GM21619 (cell line): Measurements from ENCODE around the gene C22orf31.

Experiments used
- ATAC-seq: cut with Tn5 transposase; IDR thresholded peaks from one replicate; pipeline ENCODE4 v1.9.1; 2021; ENCODE audit not compliant: unreplicated experiment

C22orf31 gene

GRCh38 chr22:29030016-29030617 is 31.5 kb downstream of the C22orf31 start:
- ATAC-seq, result no peak

DNA sequence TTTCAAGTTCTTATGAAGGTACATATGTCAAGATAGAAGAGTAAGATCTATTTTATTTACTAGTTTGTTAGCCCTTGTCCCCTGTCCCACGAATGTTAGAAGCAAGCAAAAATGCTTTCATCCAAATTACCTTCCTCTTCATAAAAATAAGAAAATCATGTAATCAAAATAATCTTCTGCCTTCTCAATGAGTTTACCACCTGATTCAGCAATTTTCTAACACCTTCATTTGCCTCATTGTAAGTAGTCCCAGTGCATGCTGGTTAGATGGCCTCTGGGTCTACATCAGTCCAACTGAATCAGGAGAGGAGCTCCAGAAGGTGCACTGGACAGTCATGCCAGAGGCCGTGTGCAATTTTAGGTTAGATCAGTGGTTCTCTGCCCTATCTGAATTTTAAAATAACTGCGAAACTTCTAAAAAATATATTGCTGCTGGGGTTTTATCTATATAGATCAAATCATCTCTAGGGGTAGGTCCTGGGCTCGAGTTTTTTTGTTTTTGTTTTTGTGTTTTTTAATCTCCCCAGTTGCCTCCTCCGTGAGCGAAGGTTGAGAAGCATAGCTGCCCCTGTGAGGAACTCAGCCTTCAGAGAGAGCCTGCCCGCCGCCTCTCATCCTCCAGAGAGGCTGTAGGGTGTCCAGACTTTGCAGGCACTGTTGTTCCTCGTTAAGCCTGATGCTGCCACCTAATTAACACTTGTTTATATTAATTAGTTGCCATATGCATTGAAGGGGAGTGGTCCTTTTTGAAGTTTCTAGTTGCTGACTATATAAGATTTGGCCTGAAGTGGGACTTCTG is 32.2 kb downstream of the C22orf31 start:
- ATAC-seq, result no peak

GRCh38 chr22:29028468-29028867 is 33.2 kb downstream of the C22orf31 start:
- no peak for ATAC-seq

GRCh38 chr22:29026579-29026978 is 35.1 kb downstream of the C22orf31 start:
- no peak for ATAC-seq

GRCh38 chr22:29023172-29023796 is 38.3 kb downstream of the C22orf31 start:
- ATAC-seq, result no peak

DNA sequence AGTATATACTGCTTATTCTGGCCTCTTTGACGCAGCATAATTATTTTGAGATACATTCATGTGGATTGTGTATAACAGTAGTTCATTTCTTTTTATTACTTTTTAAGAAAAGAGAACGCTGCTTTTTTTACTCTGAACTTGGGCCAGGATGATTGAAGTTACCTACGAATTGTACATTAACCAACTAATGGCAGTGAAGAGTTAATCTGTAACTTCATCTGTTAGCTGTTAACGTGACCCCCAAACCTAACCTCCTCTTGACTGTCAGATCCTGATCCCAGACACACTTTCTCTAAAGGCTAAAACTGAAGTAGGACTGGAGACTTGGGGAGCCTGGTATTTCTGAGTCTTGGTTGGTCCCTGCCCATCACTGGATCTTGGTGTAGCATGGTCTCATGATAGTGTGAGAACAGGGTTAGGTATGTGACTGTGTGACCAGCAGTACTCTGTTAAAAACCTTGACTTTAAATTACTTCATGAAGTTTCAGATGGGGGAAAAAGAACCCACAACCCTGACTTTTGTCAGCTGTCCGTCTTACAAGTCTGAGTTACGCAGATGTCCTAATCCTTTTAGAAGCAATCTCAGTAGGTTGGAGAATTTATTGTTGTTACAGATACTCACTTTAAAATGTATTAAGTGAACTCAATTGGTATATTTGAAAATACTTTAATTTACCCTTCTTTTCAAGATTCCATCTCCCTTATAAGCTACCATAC is 39.4 kb downstream of the C22orf31 start:
- ATAC-seq, result no peak

- no peak for ATAC-seq
These were observed 43.1 kb downstream of the C22orf31 start for GRCh38 chr22:29018293-29019189.

DNA sequence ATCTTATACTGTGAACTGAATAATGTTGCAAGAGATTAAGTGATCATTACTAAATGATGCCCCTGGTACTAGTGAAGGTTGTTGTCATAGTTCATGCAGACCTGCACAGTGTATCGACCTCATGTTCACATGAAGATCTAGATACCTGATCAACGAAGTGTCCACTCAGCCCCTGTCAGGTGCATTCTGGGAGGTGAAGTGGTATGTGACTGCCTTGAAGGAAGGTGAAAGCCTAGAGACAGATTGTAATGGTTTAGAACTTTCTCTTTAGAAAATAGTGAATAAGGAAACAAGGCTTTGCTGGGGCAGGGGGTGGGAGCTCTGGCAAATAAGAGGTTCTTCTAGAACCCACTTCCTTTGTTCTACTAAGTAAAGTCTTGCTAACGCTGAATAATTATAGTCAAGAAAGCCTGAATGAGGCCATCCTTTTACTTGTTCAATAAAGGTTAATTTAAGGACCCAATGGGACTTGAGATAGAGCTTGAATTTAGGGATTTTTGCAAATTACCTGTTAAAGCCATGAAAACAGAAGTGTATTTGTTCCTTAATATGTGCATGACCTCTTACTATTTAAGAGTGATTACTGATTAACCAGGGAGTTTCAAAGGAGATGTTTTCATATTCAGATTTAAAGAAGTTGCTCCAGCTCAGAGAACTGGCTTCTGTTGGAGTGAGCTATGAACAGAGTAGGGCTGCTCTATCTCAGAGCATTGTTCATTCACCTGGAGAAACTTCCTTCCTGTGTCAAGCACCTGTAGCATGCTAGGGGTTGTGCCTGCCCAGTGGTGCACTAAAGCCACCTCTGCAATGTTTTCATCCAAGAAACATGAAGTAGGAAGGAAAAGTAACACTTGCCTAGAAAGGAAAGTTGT is 45.3 kb downstream of the C22orf31 start:
- ATAC-seq, result no peak

DNA sequence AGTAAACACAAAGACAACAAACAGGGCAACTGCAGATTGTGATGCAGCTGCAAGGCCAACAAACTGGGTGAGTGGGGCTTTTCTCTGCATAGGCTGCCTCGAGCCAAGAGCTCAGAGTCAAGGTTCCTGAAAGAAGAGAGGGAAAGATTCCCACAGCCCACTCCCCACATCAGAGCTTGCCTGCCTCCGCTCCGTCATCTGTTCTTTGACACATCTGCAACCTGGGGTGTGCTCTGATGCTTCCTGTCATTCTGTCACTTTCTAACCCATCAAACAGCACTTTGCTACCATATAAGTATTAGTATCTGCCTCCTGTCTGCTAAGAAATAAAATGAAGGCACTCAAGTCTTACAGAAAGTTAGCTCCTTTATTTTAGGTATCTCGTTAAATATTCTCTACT is 46.9 kb downstream of the C22orf31 start:
- ATAC-seq, result no peak

GRCh38 chr22:29014293-29014692 is 47.3 kb downstream of the C22orf31 start:
- no peak for ATAC-seq

GRCh38 chr22:29012952-29013351 is 48.7 kb downstream of the C22orf31 start:
- ATAC-seq, result no peak

- no peak for ATAC-seq
These were observed 49.6 kb downstream of the C22orf31 start for GRCh38 chr22:29012101-29012433.

DNA sequence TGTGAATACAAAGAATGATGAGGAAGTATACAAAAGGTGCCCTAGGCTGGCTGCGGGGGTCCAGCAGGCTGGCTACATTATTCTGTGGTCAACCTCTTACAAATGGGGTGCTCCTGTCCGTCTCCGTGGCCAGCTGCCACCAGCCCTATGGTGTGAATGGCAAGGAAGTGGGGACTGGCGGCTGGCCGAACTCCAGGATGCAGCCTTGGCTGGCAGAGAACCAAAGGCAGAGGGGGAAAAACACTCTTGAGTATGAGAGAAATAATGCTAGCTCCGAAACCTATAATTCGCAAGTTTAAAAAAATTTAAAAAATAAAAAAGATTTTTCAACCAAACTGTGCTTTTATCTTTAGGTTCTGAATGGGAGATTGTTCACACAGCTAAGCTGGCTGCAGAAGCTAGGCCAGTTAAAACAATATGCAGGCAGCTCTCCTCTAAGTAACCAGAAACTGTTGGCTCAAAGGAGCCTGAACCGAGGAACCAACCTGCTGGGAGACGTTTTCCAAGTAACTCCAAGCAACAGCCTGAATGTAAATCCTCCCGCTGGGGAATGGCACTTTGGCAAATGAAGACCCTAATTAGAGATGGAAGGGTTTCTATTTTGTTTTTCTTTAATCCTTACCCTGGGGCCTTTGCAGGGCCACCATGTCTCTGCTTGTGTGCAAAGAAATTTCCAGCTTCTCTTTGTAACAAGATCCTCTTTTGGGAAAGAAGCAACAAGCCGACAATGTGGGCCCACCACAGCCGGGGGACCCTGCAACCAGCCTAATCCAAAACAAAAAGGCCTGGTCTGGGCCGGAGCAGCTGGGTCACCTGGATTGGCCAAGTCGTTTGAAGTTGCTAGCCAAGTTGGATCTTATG is 50.2 kb downstream of the C22orf31 start:
- ATAC-seq, result no peak

GRCh38 chr22:29009148-29009547 is 52.5 kb downstream of the C22orf31 start:
- no peak for ATAC-seq
